ENCODE data around the gene LDHAL6B. TPM values are rescaled to one million over a fixed set of nuclear protein-coding genes. Genes with fewer than 3 reads are reported as not detected.

LDHAL6B gene
- total and polyA plus RNA-seq, 2 experiments from 2014 or later: not detected

GRCh38 chr15:59180945-59181600 is 25.6 kb upstream of the LDHAL6B start (continued):
- TF ChIP-seq ZNF462 (CRISPR knock-in tag; IDR thresholded peaks at IDR 0.05): no peak
- TF ChIP-seq ETS1 (IDR thresholded peaks at IDR 0.05): no peak
- no peak for TF ChIP-seq ZNF331 (CRISPR knock-in tag; IDR thresholded peaks at IDR 0.05; ENCODE audit: low read depth)
- no peak for TF ChIP-seq REST (IDR thresholded peaks at IDR 0.05; ENCODE audit: unreplicated experiment)
- TF ChIP-seq CREB1 (CRISPR knock-in tag; IDR thresholded peaks at IDR 0.05; ENCODE audit: low read depth): no peak
- TF ChIP-seq NANOG (IDR thresholded peaks at IDR 0.05; ENCODE audit: borderline replicate concordance): no peak
